RPMI8226 (cell line): Measurements from ENCODE around the gene PPIP5K1.

Source experiments
- DNase-seq: peaks from one replicate; pipeline ENCODE4 v3.0.0-alpha.2; 2015

PPIP5K1 gene

GRCh38 chr15:43484455-43484854, 105.6 kb downstream of the PPIP5K1 start:
- no peak for DNase-seq
